Glomerular visceral epithelial cell (primary cell): ENCODE results near the gene GIMAP2.
"Not testable (repeated sequence)": the region's sequence is repeated elsewhere in the genome, so short reads cannot be mapped to it uniquely, and the experiment has no call there.

Source experiments
- DNase-seq: peaks from one replicate; pipeline ENCODE4 v3.0.0-alpha.2; 2016; ENCODE audit errors: extremely low spot score

Gene GIMAP2

GRCh38 chr7:150676854-150677253 is 8.7 kb upstream of the GIMAP2 start:
- not testable (repeated sequence) for DNase-seq

DNA sequence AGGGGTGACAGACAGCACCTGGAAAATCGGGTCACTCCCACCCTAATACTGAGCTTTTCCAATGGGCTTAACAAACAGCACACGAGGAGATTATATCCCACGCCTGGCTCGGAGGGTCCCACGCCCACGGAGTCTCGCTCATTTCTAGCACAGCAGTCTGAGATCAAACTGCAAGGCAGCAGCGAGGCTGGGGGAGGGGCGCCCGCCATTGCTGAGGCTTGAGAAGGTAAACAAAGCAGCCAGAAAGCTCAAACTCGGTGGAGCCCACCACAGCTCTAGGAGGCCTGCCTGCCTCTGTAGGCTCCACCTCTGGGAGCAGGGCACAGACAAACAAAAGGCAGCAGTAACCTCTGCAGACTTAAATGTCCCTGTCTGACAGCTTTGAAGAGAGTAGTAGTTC is 6.9 kb upstream of the GIMAP2 start:
- DNase-seq, result not testable (repeated sequence)

DNA sequence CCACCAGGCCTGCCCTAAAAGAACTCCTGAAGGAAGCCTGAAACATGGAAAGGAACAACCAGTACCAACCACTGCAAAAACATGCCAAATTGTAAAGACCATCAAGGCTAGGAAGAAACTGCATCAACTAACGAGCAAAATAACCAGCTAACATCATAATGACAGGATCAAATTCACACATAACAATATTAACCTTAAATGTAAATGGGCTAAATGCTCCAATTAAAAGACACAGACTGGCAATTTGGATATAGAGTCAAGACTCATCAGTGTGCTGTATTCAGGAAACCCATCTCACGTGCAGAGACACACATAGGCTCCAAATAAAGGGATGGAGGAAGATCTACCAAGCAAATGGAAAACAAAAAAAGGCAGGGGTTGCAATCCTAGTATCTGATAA is 5.1 kb upstream of the GIMAP2 start:
- DNase-seq, result not testable (repeated sequence)

DNA sequence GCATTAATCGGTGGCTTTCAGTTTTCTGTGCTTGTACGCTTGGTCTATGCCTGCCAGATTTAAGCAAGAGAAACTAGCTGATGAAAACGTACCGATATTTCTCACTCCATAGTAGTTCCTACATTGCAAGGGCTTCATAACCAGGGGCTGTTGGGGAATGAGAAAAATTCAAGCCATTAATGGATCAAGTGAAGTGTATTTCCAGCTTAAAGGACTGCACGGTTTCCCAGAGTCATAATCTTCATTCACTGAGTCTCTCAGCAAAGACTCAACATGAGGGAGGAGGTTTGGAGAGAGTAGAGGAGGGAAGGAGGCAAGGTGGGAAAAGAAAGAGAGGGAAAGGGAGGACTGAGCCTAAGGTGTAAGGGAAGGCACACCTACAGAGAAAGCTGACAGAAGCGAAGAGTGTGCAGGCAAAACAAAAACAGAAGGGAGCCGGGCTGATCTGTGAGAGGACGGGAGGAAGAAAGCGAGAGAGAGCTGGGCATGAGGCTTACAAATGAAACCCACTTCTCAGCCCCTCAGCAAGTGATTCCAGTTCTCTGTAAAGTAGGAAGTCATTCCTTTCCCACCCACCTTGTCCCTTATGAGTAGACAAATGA is 625 bp downstream of the GIMAP2 start:
- no peak for DNase-seq

- DNase-seq, result no peak
Measured at GRCh38 chr7:150688630-150689029, 3.1 kb downstream of the GIMAP2 start.

DNA sequence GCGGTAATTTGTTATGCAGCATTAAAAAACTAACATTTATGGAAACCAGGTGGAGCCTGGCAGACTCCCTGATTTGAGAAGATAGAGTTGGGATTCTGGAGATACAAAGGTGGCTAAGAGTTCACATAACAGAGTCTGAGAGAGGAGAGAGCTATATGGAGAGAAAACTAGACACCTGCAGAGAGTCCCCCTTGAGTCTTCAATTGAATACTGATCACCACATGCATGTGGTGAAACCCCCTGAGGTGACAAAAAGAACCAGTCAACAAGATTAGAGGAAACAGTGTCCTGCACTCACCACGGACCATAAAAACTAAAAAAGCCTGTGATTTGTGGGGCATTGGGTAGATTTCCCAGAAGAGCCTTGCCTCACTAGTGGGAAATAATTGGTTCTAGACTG is 10.1 kb downstream of the GIMAP2 start:
- no peak for DNase-seq

DNA sequence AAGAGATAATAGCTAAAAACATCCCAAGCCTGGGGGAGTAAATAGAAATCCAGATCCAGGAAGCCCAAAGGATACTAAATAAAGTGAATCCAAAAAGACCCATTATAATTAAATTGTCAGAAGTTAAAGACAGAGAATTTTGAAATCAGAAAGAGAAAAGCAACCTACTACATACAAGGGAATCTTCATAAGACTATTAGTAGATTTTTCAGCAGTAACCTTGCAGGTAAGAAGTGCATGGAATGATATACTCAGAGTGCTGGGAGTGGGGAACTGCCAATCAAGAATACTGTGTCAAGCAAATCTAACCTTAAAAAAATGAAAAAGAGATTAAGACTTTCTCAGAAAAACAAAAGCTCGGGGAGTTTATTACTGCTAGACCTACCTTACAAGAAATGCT is 17.7 kb downstream of the GIMAP2 start:
- DNase-seq, result no peak

DNA sequence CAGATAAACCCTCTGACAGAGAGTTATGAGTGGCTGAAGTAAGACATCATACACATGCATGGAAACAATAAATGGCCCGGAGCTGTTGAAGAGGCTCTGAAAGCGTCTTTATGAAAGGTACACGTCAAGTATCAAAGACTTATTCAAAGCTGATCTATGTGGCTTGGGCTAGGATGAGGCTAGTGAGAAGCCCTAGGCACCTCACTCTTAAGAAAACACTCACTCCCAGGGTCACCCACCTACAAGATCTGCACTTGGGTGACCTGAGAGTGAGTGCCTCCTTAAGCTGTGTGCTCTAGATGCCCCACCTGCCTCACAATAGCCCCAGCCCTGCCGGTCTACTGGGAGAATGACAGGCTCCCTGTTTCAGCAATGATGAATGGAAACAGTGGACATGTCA is 29.8 kb downstream of the GIMAP2 start:
- DNase-seq, result no peak

DNA sequence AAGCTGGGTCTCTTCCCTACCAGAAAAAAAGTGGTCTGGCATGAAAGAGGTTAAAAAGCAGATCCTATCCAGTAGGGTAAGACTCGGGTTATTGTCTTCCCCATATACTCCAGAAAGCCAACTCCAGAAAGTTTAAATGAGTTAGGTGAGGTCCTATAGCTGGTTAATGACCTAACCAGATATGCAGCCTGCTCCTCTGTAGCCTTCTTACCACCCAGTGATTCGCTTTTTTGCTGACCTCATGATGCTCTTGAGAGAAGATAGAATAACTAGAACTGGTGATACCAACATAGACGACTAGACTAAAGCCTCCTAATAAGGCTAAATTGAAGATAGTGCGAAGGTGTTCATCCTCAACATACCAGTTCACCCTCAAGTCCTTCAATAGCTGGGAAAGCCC is 30.2 kb downstream of the GIMAP2 start:
- DNase-seq, result no peak

GRCh38 chr7:150716368-150716767 is 30.9 kb downstream of the GIMAP2 start, which contains the start of gene GIMAP1:
GIMAP1 (plus strand) TSS chr7:150716613; CDS start chr7:150719048, 2,435 bp downstream.
- DNase-seq, result no peak

GRCh38 chr7:150716939-150717338 is 31.4 kb downstream of the GIMAP2 start:
- DNase-seq, result no peak

DNA sequence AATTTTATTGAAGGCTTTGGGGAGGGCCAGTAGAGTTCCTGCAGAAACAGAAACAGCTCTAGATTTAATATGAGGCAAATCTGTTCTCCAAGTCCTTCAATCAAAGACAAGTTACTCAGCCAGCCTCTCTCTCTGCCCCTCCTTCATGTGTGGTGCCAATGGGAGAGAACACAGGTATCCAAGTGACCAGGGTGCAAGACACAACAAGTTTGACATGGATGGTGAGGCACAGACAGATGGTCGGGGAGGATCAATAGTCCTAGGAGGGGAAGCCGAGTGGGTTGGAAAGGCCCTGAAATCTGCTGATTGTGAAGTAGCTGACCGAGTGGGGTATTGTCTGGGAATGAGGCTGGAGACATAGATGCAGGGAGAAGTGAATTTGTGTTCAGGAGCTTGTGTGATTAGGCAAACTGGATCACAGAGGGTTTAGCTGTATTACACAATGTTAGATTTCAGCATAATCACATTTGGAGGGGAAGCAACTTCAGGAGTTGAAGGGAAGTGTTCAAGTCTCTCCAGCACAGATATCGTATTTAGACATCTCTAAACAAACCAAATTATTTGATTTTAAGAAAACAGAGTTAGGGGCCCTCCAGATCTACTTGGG is 32.4 kb downstream of the GIMAP2 start:
- DNase-seq, result no peak

- DNase-seq, result no peak
Measured at GRCh38 chr7:150719436-150719835, 33.9 kb downstream of the GIMAP2 start.

GRCh38 chr7:150719960-150720891 is 34.7 kb downstream of the GIMAP2 start:
- DNase-seq, result no peak

DNA sequence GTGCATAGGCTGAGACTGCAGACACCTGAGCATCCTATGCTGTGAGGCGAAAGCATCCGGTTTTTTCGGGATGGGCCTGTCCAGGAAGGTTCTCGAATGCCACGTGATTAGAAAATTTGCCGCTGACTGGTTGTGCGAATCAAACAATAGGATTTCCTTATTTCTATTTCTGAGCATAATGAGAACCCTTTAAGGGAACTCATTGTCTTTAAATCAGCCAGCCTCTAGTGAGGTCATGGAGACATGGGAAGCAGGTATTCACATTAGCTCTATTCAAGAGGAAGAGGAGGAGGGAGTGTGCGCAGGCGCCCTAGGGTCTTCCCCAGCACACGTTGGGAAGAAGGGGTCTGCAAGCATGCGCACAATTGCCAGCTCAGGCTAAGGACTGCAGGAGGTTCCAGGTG is 36.5 kb downstream of the GIMAP2 start:
- DNase-seq, result no peak

GRCh38 chr7:150722431-150722931 is 37.0 kb downstream of the GIMAP2 start:
- DNase-seq, result no peak

DNA sequence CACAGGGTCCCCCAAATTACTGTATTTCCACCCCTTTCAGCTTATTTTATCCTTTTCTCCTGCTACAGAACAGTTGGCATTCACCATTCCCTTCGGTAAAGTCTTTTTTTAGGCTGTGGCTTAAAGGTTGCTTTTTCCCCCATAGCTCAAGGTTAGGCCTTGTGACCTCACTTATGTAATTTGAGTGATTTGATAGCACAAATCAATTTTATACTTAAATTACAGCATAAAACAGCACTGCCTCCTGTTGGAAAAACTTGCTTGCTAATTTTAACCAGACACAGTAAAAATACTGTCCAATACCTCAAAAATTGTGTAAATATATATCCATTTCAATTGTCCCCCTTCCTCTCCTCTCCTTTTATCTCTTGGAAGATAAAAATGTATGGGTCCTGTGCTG is 38.0 kb downstream of the GIMAP2 start:
- DNase-seq, result no peak

- no peak for DNase-seq
Measured at GRCh38 chr7:150727381-150727780, 41.9 kb downstream of the GIMAP2 start.

DNA sequence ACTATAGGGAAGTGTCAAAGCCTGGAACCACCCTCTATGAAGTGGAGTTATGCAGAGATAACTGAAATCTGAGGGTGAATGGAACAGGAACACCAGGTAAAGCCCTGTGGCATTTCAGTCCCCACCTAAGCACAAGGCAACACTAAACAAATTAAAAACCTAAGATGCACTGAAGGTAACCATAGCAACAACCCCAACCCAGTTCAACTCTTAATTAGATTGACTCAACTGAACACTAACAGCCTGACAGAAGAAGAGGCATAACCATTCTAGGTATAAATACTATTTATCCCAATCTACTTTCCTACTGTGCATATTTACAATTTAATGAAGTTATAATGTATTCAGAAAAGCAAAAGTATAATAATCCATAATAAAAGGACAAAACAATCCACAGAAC is 42.5 kb downstream of the GIMAP2 start:
- no peak for DNase-seq

- no peak for DNase-seq
Measured at GRCh38 chr7:150728609-150729008, 43.1 kb downstream of the GIMAP2 start.

DNA sequence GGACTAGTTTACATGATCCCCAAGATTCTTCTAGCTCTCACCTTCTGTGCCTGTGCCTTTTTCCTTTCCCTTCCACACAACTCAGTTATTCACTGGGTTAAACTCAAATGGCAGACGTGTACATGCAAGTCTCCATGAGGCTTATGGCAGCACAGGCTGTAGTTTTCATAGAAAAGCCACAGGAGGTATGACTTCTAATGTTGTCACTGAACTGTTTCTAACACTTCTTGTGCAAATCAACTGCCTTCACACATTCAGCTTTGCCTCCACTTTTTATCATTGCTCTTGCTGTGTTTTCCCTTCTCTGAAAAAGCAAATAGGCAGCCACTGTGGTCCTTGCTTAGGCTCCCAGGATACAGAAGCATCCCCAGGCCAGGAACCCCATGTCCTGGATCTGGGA is 46.4 kb downstream of the GIMAP2 start:
- DNase-seq, result no peak

GRCh38 chr7:150732786-150733481 is 47.4 kb downstream of the GIMAP2 start:
- no peak for DNase-seq
